ENCODE measurements around the gene SMAD6.
"Not testable (repeated sequence)": the region's sequence is repeated elsewhere in the genome, so short reads cannot be mapped to it uniquely, and the experiment has no call there.

Gene SMAD6

DNA sequence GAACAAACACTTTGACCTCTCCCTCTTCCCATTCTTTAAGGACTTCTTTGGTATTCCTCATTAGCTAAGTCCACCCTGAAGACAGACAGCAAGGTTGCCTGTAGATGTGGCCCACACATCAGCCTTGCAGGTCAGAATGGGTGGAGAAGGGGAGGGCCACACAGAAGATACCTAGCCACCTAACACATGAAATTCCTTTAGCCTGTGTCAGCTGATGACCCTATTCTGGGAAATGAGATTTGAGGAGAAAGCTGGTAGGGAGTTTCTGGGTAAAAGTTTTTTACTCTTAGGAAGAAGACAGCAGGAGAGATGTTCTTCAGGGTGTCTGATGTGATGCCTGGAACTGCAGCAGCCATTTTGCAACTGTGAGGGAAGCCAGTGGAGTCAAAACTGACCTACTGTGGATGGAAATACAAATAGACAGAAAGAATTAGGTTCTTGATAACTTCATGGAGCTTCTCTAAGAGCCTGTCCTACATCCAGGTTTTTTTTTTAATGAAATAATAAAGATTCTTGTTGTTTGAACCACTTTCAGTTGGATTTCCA, 17.8 kb upstream of the SMAD6 start:
- TF ChIP-seq, protein P1, sequence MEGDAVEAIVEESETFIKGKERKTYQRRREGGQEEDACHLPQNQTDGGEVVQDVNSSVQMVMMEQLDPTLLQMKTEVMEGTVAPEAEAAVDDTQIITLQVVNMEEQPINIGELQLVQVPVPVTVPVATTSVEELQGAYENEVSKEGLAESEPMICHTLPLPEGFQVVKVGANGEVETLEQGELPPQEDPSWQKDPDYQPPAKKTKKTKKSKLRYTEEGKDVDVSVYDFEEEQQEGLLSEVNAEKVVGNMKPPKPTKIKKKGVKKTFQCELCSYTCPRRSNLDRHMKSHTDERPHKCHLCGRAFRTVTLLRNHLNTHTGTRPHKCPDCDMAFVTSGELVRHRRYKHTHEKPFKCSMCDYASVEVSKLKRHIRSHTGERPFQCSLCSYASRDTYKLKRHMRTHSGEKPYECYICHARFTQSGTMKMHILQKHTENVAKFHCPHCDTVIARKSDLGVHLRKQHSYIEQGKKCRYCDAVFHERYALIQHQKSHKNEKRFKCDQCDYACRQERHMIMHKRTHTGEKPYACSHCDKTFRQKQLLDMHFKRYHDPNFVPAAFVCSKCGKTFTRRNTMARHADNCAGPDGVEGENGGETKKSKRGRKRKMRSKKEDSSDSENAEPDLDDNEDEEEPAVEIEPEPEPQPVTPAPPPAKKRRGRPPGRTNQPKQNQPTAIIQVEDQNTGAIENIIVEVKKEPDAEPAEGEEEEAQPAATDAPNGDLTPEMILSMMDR (IDR thresholded peaks at IDR 0.05; ENCODE audit: extremely low read depth, missing control alignments): no peak
- DNase-seq (ENCODE audit: low spot score): no peak

DNA sequence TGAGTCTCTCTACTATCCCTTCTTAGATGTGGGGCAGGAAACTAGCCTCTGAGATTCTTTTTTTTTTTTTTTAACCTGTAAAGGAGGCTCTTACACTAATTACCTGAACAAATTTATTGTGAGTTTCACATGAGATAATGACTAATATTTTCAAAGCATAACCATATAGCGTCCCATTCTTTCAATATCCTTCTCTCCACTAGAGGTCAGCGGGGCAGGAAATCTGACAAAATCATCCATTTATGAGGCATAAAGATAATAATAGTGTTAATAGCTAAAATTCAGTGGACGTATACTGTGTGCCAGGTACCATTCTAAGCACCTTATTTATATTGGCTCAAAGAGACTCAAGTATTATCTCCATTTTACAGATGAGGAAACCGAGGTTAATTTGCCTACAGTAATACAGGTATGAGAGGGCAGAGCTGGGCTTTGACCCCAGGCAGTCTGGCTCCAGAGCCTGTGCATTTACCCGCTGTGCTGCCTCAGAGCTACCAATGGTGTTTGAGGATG, 16.3 kb upstream of the SMAD6 start:
- no peak for DNase-seq (ENCODE audit: low spot score)
- TF ChIP-seq, protein P1 (IDR thresholded peaks at IDR 0.05; ENCODE audit: extremely low read depth, missing control alignments): no peak

DNA sequence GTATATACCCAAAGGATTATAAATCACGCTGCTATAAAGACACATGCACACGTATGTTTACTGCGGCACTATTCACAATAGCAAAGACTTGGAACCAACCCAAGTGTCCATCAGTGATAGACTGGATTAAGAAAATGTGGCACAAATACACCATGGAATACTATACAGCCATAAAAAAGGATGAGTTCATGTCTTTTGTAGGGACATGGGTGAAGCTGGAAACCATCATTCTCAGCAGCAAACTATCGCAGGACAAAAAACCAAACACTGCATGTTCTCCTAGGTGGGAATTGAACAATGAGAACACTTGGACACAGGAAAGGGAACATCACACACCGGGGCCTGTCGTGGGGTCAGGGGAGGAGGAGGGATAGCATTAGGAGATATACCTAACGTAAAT, 11.1 kb upstream of the SMAD6 start:
- not testable (repeated sequence) for DNase-seq (ENCODE audit: low spot score)

DNA sequence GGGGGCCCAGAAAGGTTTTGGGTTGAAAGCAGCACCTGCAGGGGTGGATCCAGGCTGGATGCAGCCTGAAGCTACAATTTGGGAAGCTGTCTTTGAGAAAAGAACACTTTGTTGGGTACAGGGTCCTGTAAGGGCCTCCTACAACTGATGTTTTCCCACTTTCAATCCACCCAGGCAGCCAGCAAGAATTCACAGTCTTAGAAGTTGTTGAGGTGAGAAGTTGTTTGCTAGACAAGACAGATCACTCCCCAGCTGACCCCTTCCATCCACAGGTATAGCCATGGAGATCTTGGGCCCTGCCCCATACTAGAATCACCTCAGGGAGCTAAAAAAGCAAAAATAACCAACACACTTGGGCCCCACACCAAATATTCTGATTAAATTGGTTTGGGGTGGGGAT, 10.3 kb upstream of the SMAD6 start:
- TF ChIP-seq, protein P1 (IDR thresholded peaks at IDR 0.05; ENCODE audit: extremely low read depth, missing control alignments): no peak

DNA sequence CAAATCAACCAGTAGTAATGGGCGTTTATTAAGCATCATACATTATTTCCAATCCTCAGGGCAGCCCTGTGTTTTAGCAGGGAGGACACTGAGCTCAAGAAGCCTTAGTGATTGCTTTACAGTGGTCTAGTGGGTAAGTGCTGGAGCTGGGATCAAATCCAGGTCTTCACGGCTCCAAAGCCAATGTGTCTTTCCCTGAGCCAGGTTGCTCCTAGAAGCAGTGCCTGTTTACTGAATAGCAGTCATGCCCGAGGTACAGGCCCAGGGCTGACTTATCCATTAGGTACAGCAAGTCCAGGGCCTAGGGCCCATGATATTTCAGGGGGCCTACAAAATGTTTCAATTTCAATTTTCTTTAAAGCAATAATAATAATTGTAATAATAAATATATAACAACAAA, 9.6 kb upstream of the SMAD6 start:
- TF ChIP-seq, protein P1 (IDR thresholded peaks at IDR 0.05; ENCODE audit: extremely low read depth, missing control alignments): no peak
- no peak for DNase-seq (ENCODE audit: low spot score)

More for the DNA sequence above, 10.3 kb upstream of the SMAD6 start:
- no peak for DNase-seq (ENCODE audit: low spot score)

DNA sequence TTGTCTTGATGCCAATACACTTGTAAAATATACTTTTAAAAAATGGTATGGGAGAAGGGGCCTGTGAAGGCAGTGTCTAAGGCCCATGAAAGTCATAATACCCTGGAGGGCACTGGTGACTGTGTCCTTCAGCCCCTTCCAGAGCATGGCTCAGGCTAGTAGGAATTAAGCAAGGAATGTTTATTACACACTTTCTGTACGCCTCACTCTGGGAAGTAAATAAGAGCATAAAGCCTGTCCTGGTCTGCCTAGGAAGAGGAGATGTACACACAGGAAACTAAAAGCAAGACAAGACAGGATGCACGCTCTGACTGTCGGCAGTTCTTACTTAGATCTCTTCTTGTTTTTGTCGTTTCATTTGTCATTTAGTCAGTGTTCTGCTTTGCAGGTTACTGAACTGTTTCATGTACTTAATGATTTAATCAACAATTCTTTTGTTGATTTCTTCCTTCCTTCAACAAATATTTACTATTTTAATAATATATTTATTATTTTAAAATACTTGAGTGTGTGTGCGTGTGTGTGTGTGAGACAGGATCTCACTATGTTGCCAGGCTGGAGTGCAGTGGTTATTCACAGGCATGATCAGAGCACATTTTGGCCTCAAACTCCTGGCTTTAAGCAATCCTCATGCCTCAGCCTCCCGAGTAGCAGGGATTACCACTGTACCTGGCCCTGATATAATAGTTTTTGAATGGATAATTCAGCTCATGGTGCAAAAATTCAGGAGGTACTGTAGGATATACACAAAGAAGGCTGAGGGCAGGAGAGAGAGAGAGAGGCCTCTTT, 9.0 kb upstream of the SMAD6 start:
- TF ChIP-seq, protein P1 (IDR thresholded peaks at IDR 0.05; ENCODE audit: extremely low read depth, missing control alignments): no peak
- peak; percentile 48 for DNase-seq (ENCODE audit: low spot score)

DNA sequence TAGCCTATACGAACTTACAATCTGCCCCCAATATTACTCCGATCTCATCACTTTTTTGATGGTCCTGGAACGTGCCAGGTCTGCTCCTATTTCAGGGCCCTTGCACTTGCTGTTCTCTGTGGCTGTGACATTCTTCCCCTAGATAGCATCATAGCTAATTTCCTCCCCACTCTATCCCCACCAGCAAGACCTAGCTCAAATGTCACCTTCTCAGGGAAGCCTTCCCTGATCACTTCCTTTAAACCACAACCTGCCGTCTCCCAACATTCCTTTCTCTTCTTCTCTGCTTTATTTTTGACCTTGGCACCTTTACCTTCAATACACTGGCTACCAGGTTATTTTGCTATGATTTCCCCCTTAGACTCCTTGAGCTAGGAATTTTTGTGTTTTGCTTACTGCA, 5.3 kb upstream of the SMAD6 start:
- TF ChIP-seq, protein P1 (IDR thresholded peaks at IDR 0.05; ENCODE audit: extremely low read depth, missing control alignments): no peak
- no peak for DNase-seq (ENCODE audit: low spot score)

Measured in GM20000 (cell line).